ENCODE measurements around the gene LRRC41.
"Not testable (repeated sequence)": the region's sequence is repeated elsewhere in the genome, so short reads cannot be mapped to it uniquely, and the experiment has no call there.

LRRC41 gene

GRCh38 chr1:46284597-46285564 lies 18.5 kb downstream of the LRRC41 start:
- DNase-seq: no peak

- DNase-seq: no peak
Measured at GRCh38 chr1:46284058-46284457, 19.4 kb downstream of the LRRC41 start.

GRCh38 chr1:46281021-46281420 lies 22.4 kb downstream of the LRRC41 start:
- no peak for DNase-seq

GRCh38 chr1:46280092-46280491 lies 23.3 kb downstream of the LRRC41 start:
- no peak for DNase-seq

GRCh38 chr1:46278807-46279206 lies 24.6 kb downstream of the LRRC41 start:
- no peak for DNase-seq

GRCh38 chr1:46277658-46278373 lies 25.6 kb downstream of the LRRC41 start:
- no peak for DNase-seq

- DNase-seq: no peak
Measured at GRCh38 chr1:46275030-46275337, 28.4 kb downstream of the LRRC41 start.

GRCh38 chr1:46274225-46275029 lies 29.0 kb downstream of the LRRC41 start:
- no peak for DNase-seq

DNA sequence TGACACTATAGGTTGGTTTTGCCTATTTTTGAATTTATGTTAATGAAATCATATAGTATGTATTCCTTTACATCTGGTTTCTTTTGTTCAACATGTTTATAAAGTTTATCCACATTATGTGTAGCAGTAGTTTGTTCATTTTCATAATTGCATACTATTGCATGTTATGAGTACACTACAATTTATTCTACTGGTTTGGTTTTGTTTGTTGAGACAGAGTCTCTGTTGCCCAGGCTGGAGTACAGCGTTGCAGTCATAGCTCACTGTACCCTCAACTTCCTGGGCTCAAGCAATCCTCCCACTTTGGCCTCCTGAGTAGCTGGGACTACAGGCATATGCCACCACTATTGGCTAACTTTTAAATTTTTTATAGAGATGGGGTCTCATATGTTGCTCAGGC lies 34.8 kb downstream of the LRRC41 start:
- no peak for DNase-seq

DNA sequence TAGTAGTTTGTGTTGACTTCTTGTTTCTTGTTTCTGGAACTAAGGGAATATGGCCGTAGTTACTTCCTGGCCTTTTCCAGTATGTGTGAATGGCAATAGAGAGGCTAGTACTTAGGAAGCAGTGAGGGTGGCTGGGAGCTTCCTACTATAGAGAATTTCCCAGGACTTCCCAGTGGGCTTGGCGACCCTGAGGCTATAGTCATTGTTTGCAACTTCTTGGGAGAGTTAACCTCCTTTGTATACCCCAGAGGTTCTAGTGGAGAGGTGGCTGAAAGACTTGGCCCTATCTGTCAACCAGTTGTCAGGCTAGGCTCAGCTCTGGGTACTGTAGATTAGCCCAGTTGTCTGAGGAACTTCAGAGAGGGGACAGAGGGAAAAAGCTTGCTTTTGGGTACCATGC lies 40.3 kb downstream of the LRRC41 start:
- DNase-seq: no peak

GRCh38 chr1:46262508-46262907 lies 40.9 kb downstream of the LRRC41 start:
- DNase-seq: no peak

DNA sequence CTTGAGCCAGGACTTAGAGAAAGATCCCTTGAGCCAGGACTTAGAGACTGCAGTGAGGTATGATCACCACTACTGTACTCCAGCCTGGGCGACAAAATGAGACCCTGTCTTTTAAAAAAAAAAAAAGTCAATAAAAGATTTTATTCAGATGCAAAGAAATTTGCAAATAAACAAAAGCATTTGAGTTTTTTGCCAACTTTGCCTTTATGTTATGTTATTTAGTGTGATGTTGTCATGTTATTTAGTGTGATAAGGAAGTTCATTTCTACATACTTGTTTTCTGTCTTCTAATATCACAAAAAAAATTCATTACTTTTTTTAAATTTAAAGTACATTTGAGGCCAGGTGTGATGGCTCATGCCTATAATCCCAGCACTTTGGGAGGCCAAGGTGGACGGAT lies 46.9 kb downstream of the LRRC41 start:
- no peak for DNase-seq

- no peak for DNase-seq
Measured at GRCh38 chr1:46254668-46255067, 48.7 kb downstream of the LRRC41 start.

DNA sequence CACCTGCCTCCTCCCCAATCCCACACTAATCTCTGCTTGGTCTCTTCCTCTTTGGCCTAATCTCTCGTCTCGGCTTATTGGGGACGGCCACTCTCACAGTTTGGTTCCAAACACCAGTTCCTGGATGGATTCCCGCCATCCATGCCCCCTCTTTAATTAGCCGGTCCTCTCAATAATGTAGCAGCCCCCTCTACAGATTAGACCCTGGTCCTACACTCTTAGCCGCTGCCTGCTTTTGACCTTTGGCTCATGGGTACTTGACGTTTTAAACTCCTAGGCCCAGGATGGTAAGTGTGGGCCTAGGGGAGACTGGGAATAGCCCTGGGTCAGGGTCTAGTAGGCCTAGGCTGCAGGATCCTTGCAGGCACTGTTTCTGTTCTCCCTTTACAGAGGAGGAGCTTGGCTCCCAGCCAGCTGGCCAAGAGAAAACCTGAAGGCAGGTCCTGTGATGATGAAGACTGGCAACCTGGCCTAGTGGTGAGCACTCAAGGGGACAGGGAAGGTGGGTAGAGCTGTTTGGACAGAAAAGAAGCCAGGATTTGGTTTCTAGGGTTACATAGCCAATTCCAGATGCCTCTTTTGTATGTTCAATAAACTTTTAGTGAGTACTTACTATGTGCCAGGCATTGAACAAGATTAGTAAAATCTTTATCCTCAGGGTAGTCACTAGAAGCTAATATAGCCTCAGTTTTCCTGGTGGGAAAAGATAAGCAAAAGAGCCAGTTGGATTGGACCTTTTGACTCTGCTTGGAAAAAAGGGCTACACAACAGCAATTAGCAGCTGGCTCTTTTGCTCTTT lies 55.1 kb downstream of the LRRC41 start:
- peak; percentile 67 for DNase-seq

DNA sequence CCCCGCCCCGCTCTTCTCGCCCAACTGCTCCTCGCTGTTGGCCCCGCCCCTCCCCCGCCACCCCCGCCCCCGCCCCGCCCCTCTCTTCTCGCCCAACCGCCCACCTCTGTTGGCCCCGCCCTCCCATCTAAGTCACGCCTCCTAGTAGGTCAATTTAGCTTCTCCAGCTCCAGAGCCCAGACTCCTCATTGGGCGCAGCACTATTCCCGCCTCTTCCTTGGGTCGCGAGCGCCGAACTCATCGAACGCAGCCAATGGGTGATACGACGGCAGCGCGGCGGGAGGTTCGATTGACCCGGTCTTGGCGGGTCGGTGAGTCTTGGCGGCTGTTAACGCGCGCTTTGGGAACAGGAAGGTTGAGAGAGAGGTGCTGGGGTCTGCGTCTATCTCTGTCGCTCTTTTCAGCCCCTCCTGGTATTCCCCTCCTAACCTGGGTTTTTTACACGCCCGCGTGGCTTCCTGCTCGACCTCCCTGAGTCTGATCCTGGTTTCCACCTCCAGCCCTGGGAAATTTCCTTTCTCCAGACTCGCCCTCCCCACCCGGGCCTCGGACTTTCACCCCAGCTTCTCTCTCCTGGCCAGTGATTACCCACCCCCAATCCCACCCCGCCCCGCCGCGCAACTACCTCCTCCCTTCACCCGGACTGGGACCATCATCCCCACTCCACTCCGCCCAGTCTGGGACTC lies 55.8 kb downstream of the LRRC41 start, which contains the start of gene RAD54L:
Gene RAD54L, plus strand, starts transcription at position 328 of the 686 bp plus-strand sequence. CDS start 643 bp downstream, outside the sequence.
- peak; percentile 95 for DNase-seq

DNA sequence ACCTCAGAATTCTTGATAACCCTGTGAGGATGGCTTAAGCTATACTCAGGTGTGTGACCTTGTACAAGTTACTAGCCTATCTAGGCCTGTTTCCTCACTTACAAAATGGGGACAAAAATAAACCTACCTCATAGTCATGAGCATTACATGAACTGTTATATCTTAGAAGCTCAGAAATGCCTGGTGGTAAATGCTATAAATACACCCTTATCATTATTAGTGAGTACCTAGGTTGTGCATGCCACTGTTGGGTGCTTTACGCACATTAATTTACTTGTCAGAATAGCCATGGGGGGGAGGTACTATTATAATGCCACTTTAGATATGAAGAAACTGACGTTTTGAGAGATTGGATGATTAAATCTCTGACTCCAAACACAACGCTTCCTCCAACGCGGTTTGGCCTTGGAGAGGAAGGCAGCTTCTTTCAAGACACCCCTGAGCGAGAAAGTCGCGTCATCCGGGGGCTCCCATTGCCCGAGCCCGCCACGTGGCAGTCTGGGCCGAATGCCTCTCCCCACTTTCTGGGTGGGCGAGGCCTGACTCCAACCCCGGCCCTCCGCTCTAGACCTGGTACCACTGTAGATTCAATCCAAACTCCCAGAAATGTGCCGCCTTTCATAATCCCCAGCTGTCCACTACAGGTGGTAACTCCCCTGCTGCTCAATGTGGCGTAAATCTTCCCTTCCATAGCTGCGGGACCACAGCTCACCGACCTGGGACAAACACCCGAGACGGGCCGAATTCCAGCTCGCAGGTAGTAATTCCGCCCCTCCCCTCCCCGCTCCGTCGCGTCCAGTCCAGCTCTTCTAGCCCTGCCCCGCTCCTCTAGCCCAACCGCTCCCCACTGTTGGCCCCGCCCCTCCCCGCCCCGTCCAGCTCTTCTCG lies 56.6 kb downstream of the LRRC41 start:
- DNase-seq: no peak

DNA sequence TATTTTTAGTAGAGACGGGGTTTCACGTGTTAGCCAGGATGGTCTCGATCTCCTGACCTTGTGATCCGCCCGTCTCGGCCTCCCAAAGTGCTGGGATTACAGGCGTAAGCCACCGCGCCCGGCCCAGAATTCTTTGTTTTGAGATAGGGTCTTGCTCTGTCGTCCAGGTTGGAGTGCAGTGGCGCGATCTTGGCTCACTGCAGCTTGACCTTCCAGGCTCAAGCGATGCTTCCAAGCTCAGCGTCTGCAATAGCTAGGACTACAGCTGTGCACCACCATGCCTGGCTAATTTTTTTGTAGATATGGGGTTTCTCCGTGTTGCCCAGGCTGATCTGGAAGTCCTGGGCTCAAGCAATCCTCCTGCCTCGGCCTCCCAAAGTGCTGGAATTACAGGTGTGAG lies 57.3 kb downstream of the LRRC41 start:
- not testable (repeated sequence) for DNase-seq

GRCh38 chr1:46244656-46245371 lies 58.6 kb downstream of the LRRC41 start:
- peak; percentile 2 for DNase-seq

DNA sequence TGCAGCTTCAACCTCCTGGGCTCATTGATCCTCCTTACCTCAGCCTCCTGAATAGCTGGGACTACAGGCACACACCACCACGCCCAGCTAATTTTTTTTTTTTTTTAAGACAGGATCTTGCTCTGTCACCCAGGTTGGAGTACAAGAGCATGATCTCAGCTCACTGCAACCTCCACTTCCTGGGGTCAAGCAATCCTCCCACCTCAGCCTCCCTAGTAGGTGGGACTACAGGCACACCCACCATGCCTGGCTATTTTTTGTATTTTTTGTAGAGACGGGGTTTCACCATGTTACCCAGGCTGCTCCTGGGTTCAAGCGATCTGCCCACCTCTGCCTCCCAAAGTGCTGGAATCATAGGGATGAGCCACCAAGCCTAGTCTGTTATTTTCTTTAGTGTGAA lies 59.6 kb downstream of the LRRC41 start:
- DNase-seq: not testable (repeated sequence)

- DNase-seq: no peak
Measured at GRCh38 chr1:46242918-46243317, 60.5 kb downstream of the LRRC41 start.

All from NCI-H146 (cell line).